GM12801 (cell line): Measurements from ENCODE around the gene PRR4.

Source experiments
- CTCF ChIP-seq: IDR thresholded peaks from one replicate; pipeline ENCODE4 v1.5.1; 2011; ENCODE audit warnings: control low read depth; ENCODE audit not compliant: insufficient read length; ENCODE audit errors: extremely low read depth

The PRR4 gene

GRCh38 chr12:10863512-10864218 lies 14.4 kb upstream of the PRR4 start:
- TF ChIP-seq CTCF, result no peak

- TF ChIP-seq CTCF, result no peak
Observed at GRCh38 chr12:10861366-10861765, 12.1 kb upstream of the PRR4 start.

- TF ChIP-seq CTCF, result no peak
Observed at GRCh38 chr12:10855807-10856206, 6.5 kb upstream of the PRR4 start.

GRCh38 chr12:10853776-10854175 lies 4.5 kb upstream of the PRR4 start:
- TF ChIP-seq CTCF, result no peak

GRCh38 chr12:10851243-10851858 lies 2.1 kb upstream of the PRR4 start:
- TF ChIP-seq CTCF, result no peak

- no peak for TF ChIP-seq CTCF
Observed at GRCh38 chr12:10847744-10848143, 1.5 kb downstream of the PRR4 start.

- TF ChIP-seq CTCF, result no peak
Observed at GRCh38 chr12:10842862-10843261, 6.4 kb downstream of the PRR4 start.

GRCh38 chr12:10838461-10838860 lies 10.8 kb downstream of the PRR4 start:
- TF ChIP-seq CTCF, result no peak
